Endothelial cell (in vitro differentiated cells): ENCODE data around the gene TOM1L2. TPM values are rescaled to one million over a fixed set of nuclear protein-coding genes. Genes with fewer than 3 reads are reported as not detected.

ENCODE experiments used
- DNase-seq: peaks from one replicate; pipeline ENCODE4 v3.0.0; 2021; ENCODE audit warnings: low spot score
- H3K27ac Mint-ChIP-seq: one replicate; pipeline ENCODE4 v1.8.0; 2021; ENCODE audit warnings: mixed read lengths, inconsistent platforms; ENCODE audit not compliant: unreplicated experiment
- H3K27me3 Mint-ChIP-seq: one replicate; pipeline ENCODE4 v1.8.0; 2021; ENCODE audit warnings: mild to moderate bottlenecking, moderate library complexity, mixed read lengths, inconsistent platforms; ENCODE audit not compliant: unreplicated experiment
- H3K36me3 Mint-ChIP-seq: one replicate; pipeline ENCODE4 v1.8.0; 2021; ENCODE audit warnings: mild to moderate bottlenecking, low read depth, mixed read lengths, inconsistent platforms; ENCODE audit not compliant: unreplicated experiment
- H3K4me1 Mint-ChIP-seq: one replicate; pipeline ENCODE4 v1.8.0; 2021; ENCODE audit warnings: mild to moderate bottlenecking, mixed read lengths, inconsistent platforms; ENCODE audit not compliant: unreplicated experiment
- H3K4me3 Mint-ChIP-seq: one replicate; pipeline ENCODE4 v1.8.0; 2021; ENCODE audit warnings: mild to moderate bottlenecking, mixed read lengths, inconsistent platforms; ENCODE audit not compliant: unreplicated experiment
- H3K9me3 Mint-ChIP-seq: one replicate; pipeline ENCODE4 v1.8.0; 2021; ENCODE audit warnings: mixed read lengths, inconsistent platforms; ENCODE audit not compliant: unreplicated experiment
- CTCF ChIP-seq: fragments of 200-600 bp; sonication (generic); IDR thresholded peaks from one replicate; pipeline ENCODE4 v1.5.0; 2021; ENCODE audit warnings: antibody characterized with exemption; ENCODE audit not compliant: unreplicated experiment
- total RNA-seq: library from RNA; stranded (reverse); fragmentation: NEBNext Ultra II Directional; extraction: Animal tissue kit (Norgen Biotek cat#: 25700); gene quantifications from one replicate; pipeline ENCODE4 v1.2.1, GENCODE V29; 2021; ENCODE audit not compliant: unreplicated experiment

The TOM1L2 gene
- total RNA-seq, 1 donor from 2014 or later = 26.9 TPM

DNA sequence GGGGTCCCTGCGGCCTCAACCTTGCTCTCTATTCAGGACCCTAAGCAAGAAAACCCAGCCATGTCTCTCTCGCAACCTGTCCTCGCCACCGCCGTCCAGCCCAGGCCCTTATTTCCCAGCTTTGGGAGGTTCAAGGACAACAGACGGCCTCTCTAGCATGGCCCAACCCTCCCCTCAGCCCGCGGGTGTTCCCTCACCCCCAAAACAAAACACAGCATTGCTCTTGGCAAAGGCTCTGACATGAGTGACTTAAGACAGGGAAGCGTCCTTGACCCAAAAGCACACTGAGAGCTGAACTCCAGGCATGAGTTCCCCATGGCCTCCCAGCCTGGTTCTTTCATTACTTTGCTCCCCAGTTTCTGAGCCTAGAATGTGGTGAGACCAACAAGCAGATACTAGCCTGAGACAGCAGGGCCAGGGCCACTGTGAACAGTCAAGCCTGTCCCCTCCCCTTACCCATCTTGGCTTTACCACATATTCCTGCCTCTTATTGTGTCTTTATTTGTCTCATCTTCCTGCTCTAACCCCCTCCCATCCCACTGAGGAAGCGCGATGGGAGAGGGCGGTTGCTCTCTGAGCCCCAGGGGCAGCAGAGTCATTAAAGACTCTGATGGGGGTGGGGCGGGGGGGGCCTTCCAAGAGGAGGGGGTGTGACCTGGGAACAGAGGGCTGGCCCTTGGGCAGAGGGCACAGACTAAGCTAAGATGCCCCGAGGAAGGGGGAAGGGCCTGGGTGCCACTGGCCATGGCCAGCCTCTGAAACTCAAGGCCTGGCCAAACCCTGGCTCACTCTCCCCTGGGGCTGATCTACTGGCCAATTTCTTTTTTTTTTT is 147.2 kb downstream of the TOM1L2 start:
- TF ChIP-seq CTCF = no peak
- H3K36me3 Mint-ChIP-seq = peaks cover 7% of the 10 kb centered on the region
- H3K4me1 Mint-ChIP-seq = peaks cover 59% of the 10 kb centered on the region
- no peak for DNase-seq
- H3K27me3 Mint-ChIP-seq = peaks cover 15% of the 10 kb centered on the region
- peak overlapping the region; percentile 90 for H3K27ac Mint-ChIP-seq
- no peaks in the 10 kb centered on the region for H3K9me3 Mint-ChIP-seq
- H3K4me3 Mint-ChIP-seq = no peak overlapping the region

DNA sequence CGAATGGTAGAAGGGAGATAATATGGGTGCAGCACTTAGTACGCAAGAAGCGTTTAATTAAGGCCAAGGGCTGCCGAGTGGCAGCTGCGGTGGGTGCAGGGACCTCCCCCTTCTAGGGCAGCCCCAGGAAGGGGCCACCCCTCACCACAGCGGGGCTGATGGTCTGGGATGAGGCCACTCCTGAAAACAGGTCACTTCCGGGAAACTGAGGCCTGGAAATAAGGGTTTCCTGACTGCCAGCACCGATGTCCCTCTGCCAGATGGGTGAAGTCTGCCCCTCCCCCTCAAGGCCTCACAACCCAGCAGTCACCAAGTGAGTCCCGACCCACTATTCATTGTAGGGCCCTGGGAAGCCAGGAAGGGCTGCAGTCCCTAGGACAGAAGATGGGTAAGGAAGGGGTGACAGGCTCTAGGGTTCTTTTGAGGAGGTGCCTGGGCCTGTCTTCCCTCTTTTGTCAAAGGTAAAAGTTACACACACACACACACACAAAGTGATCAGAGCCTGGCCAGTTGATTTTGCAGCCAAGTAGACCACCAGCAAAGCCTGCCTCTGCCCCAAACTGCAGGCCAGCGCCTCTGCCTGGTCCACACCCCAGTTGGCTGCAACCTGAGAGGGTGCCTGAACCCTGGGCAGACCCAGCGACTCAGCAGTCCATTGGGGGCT is 147.9 kb downstream of the TOM1L2 start:
- peak overlapping the region; percentile 90 for H3K27ac Mint-ChIP-seq
- H3K27me3 Mint-ChIP-seq = peaks cover 17% of the 10 kb centered on the region
- peak overlapping the region; percentile 79 for H3K4me3 Mint-ChIP-seq
- no peaks in the 10 kb centered on the region for H3K9me3 Mint-ChIP-seq
- peaks cover 56% of the 10 kb centered on the region for H3K4me1 Mint-ChIP-seq
- TF ChIP-seq CTCF = no peak
- H3K36me3 Mint-ChIP-seq = peaks cover 9% of the 10 kb centered on the region
- DNase-seq = no peak

- Mint-ChIP-seq H3K9me3 (no peaks in the 10 kb centered on the region), H3K4me1 (peaks cover 59% of the 10 kb centered on the region), H3K27me3 (peaks cover 20% of the 10 kb centered on the region), H3K4me3 (peak overlapping the region; percentile 79), H3K36me3 (peaks cover 15% of the 10 kb centered on the region), H3K27ac (peak overlapping the region; percentile 90)
- DNase-seq = peak; percentile 87
- TF ChIP-seq CTCF = no peak
These were observed 148.6 kb downstream of the TOM1L2 start for GRCh38 chr17:17823433-17824118.

GRCh38 chr17:17822616-17823015 is 149.6 kb downstream of the TOM1L2 start:
- Mint-ChIP-seq H3K27ac (peak overlapping the region; percentile 36), H3K9me3 (no peaks in the 10 kb centered on the region), H3K4me3 (peak overlapping the region; percentile 47), H3K36me3 (peaks cover 14% of the 10 kb centered on the region), H3K4me1 (peaks cover 56% of the 10 kb centered on the region), H3K27me3 (peaks cover 21% of the 10 kb centered on the region)
- DNase-seq = no peak
- TF ChIP-seq CTCF = no peak
